ENCODE measurements around the gene UNC5B.
A peak's percentile ranks its signal among the peaks of the same experiment; 100 is the strongest.
"Not testable (repeated sequence)": the region's sequence is repeated elsewhere in the genome, so short reads cannot be mapped to it uniquely, and the experiment has no call there.

The UNC5B gene

DNA sequence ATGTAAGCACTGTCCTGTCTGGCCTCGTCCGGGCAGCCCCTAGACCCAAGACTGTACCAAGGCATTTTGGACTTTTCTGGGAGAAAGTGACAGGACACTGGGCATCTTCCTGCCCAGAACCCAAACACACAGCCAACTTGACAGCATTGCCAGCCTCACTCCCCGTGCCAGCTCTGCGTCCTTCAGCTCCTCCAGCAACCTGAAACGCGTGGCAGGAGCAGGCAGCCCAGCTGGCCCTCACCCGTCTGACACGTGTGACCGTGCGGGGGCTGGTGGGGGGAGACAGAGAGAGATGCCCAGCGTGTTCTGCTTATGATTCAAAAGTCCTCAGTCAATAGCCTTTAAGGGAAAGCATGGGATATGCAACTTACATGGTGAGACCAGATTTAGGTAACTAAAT is 56.4 kb downstream of the UNC5B start:
- DNase-seq (ENCODE audit: low spot score) = no peak

DNA sequence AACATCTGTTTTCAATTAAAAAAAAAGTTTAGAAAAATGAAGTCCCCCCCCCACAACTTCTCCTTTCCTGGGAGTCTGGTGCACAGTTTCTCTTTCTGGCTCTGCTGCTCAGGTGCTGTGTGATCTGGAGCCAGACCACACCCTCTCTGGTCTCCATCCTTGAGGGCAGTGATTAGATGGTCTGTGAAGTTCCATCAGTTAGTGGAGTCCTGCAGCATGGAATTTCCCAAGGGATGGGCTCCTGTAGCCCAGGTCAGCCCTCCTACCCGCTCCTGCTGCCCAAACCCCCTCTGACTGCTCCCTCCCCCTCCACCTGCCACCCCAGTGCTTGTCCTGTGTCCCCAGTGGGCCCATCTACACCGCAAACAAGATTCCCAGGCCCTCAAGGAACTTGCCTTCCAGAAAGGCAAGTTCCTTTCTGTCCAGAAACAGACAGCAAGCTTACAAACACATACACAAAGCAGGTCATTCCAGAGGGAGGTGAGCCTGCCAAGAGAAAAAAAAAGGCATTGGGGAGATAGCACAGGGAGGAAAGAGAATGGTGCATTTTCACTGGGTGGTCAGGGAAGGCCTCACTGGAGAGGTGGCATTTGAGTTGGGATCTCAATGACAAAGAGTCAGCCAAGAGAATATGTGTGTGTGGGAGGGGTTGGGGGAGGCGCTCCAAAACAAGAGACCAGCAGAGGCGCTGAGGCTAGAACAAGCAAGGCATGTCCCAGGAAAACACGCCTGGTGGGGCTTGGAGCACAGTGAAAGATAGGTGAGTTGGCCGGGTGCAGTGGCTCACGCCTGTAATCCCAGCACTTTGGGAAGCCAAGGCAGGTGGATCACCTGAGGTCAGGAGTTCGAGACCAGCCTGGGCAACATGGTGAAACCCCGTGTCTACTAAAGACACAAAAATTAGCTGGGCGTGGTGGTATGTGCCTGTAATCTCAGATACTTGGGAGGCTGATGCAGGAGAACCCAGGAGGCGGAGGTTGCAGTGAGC is 57.2 kb downstream of the UNC5B start:
- DNase-seq (ENCODE audit: low spot score) = no peak

DNA sequence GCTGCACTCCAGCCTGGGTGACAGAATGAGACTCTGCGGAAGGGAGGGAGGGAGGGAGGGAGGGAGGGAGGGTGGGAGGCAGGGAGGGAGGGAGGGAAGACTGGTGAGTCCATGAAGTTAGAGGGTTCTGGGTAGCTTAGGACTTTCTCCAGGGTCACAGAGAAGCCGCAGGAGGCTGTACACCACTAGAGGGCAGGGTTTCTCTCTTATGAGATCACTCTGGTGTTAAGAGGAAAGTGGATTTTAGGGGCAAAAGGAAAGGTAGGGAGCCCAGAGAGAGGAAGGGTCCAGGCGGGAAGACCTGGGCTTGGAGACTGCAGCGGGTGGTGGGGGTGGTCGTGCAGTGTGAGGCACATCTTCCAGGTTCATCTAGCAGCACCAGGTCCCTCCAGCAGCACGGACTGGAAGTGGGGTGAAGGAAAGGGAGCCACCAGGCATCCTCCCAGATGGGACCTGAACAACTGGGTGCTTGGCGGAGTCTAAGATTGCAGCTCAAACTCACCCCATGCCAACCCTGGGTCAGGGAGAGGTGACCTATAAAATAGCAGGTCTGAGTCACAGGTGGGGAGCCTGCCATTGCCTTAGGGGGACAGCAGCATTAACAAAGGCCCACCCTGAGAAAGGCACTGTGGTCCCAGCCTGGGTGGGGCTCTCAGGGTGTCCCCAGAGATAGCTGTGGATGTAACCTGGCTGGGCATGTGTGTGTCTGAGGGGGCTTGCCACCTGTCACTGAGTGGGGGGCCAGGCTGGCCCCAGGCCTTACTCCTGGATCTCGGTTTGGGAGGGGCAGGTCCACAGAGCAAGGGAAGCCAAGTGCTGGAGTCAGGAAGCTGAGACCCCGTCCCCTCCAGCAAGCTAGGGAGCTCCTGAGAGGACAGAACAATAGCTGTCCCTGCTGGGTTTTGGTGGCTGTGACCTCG is 58.2 kb downstream of the UNC5B start:
- DNase-seq (ENCODE audit: low spot score) = peak; percentile 10

DNA sequence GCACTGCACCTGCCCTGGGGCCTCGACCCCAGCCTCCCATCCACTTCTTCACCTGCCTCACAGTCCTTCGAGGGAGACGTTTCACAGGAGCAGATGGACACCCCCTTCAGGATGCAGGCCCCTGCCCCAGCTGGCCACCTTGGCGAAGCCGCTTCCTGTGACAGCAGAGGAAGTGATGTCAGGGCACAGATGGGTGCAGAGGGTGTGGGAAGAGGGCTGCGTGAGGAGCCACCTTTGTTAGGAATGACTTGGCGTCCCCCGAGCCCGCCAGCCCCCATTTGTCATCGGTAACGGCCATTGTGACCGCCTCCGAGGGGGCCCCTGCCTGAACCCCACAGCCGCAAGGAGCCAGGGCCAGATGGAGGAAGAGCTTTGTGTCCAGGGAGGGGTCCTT is 59.3 kb downstream of the UNC5B start:
- DNase-seq (ENCODE audit: low spot score) = no peak

DNA sequence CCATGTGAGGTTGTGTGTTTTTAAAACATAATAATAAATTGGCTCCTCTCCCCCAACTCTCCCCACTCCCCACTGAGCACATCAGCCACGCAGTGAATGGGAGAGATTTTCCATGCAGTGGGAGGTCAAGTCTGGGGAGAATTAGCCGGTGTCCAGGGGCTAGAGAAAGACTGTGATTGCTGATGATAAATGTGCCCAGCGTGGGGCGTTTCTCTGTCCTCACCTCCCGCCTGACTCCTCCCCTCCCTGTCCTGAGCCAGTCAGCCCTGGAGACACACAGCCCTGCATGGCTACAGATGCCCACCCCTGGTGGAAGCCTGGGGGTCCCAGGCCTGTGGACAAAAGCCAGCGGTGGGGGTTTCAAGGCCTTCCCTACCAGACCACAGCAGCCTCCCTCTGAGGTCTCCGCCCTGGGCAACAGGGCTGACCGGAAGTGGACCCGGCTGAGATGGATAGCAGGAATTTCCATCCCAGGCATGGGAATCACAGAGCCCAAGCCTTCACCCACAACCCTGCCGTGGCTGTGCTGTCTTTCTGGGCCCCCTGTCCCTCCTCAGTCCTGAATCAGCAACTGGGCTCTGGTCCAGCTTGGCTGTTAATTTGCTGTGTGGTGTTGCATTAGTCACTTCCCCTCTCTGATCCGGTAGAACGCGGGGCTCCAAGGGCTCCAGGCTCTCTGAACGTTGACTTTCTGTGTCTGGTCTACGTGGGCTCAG is 59.8 kb downstream of the UNC5B start:
- no peak for DNase-seq (ENCODE audit: low spot score)

DNA sequence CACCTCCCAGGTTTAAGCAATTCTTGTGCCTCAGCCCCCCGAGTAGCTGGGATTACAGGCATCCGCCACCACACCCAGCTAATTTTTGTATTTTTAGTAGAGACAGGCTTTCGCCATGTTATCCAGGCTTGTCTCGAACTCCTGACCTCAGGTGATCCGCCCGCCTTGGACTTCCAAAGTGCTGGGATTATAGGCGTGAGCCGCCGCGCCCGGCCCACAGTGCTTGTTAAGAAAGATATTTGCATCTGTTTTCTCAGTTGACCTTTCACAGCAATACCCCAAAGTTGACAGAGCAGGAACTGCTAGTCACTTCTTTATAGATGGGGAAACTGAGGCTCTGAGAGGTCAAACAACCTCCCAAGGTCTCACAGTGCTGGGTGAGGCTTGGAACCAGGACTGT is 60.6 kb downstream of the UNC5B start:
- not testable (repeated sequence) for DNase-seq (ENCODE audit: low spot score)

DNA sequence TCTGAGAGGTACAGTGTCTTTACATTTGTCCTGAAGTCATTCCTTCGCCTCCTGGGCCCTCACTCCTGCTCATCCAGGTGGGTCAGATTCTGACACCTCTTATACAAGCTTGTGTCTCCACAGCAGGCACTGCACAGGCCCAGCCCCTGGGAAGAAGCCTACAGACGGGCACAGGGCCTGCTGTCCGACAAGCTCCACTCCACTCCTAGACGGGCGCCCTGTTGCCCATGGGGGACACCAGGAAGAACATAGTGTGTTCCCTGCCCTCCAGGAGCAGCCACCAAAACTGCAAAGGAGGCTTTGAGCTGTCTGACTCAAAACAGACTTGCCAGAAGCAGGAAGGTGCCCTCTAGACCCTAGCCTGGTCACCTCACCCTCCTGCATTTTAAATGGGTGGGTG is 61.1 kb downstream of the UNC5B start:
- no peak for DNase-seq (ENCODE audit: low spot score)

DNA sequence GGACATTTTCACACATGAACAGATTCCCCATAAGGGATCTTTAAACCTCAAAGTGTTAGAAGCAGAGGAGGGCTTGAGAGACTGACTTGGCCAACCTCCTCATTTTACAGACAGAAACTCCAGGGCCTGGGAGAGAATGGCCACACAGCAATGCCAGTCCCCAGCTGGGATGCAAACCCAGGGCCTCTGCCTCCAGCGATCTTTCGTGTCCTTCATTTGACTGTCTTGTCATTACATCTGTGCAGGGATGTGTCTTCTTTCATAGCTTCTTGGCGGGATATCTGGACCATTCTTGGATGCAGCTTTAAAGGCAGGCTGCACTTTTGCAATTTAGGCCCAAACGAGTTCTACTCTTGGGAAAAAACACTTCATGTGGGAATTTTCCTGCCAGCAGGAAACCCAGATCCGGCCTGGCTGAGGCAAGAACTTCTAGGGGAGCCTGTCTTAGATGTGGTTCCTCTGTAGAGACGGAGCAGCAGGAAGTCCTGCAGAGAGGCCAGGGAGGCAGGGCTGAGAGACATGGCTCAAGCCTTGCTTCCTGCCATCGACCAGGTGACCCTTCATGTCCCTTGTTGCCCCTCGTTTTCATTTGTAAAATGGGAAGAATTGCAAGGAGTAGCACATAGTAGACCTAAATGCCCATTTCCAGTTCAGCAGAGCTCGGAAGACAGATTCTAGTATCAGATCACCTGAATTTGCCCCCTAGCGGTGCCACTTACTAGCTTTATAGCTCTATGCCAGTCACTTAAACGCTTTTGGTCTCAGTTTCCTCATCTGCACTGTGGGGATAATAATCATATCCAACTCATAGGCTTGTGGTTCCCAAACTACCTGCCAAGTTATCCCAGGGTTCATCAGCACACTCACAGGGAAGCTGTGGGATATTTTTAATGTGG is 62.8 kb downstream of the UNC5B start:
- DNase-seq (ENCODE audit: low spot score) = no peak

DNA sequence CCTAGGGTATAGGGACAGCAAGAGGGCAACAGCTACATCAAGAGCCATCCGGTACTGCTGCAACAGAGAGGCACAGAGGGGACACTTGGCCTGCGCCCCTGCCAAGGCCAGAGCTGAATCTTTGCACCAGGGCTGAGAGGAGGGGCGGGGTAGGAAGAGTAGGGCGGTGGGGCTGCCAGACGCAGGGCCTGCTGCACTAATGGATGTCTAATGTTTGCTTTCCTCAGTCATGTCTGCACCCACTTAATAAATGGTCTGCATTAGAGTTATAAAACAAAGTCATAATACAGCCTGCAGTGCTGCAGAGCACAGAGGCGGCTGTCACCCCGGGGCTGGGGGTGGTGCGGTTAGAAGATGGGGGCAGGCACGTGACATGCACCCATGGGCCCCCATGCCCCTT is 64.5 kb downstream of the UNC5B start:
- DNase-seq (ENCODE audit: low spot score) = no peak

DNA sequence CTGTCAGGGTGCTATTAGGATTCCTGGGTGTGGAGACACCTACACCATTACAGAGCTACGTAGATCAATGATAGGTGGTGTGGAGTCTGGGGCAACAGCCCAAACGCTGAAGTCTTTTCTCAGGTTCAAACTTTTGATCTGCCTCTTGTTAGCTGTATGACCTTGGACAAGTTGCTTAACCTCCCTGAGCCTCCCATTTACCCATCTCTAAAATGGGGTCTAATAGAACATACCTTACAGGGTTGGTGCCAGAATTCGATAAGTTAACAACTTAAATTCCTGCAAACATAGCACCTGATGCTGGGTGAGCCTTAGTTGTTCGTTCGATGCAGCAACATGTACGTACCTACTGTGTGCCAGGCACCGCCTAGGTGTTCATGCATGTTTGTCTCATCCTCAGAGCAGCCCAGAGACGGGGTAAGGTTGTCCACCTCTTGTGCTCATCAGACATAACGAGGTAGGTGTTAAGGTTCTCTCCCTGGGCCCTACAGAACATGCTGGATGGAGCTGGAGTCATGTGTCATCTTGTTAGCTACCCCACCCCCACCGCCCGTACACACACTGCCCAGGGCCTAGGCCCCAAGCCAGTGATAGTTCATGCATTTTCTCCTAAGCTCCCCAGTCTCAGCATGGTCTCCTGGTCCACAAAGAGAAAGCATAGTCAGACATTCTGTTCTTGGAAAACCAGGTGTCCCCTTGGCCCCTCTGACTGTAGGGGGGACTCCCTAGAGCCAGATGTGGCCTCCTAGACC is 65.7 kb downstream of the UNC5B start:
- DNase-seq (ENCODE audit: low spot score) = no peak

DNA sequence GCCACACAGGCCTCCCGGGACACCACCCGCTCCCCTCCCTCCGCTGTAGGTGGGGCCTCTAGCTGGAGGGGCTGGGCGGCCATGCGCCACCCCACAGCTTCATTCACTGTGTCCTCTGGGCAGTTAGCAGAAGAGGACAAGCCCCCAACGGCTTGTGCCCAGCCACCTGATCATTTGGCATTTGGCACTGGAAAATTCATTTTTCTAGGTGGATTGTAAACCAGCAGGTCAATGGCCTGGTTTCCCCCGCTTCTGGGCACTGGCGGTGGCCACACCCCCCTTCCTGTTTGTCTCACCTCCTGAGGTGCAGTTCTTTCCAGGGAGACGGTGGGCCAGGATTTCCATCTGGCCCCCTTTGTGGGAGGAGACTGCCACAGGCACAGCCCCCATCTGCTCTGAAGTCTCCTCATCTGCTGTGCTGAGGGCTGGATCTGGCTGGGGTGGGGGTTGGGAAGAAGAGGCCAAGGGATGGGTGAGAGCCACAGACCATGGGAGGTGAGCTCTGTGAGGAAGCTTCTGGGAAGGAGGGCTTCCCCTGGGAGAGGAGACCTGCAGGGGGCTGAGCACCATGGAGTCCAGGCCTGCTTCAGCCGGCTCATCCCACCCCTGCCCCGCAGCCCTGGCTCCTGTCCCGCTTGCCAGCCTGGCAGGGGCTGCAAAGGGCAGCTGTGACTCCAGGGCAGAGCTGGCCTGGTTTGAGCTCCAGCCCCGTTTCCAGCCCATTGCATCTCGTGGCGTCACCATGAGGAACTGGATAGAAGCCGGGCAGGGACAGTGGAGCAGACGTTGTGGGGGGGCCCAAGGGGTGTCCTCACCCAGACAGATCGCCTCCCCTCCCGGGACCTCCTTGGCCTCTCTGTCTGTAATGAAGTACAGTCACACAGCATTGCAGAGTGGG is 66.6 kb downstream of the UNC5B start:
- DNase-seq (ENCODE audit: low spot score) = no peak

DNA sequence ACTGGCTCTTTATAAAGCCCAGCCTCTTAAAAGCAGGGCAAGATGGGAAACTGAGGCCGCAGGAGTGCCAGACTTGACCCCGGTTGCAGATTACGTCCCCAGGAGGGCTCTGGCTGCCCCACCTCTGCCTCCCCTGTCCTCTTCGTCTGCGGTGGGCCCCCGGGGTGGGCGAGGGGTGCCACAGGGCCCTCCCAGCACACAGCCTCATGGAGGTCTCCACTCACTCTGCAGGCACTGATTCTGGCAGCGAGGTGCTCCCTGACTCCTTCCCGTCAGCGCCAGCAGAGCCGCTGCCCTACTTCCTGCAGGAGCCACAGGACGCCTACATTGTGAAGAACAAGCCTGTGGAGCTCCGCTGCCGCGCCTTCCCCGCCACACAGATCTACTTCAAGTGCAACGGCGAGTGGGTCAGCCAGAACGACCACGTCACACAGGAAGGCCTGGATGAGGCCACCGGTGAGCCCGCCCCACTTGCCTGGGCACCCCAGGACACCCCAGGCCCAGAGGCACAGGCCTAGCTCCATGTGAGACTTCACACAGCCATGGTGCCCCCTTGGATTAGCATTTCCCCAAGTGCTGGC is 67.3 kb downstream of the UNC5B start:
- no peak for DNase-seq (ENCODE audit: low spot score)

DNA sequence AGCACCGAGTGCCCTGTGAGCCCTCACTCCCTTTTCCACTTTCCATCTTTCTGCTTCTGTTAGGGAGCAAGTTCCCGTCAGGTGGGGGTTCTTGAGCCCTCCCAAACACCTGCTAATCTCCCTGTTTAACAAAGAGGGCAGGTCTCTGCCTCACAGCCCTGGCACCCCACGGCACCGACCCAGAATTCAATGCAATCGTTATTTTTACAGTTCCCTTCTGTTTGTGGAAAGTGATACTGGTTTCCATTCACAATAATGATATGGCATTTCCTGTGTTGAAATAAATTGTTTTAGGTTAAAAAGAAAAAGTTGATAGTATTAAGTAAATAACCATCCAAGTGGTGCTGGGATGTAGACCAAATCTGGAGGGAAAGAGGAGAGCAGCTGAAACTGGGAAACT is 67.8 kb downstream of the UNC5B start:
- no peak for DNase-seq (ENCODE audit: low spot score)

DNA sequence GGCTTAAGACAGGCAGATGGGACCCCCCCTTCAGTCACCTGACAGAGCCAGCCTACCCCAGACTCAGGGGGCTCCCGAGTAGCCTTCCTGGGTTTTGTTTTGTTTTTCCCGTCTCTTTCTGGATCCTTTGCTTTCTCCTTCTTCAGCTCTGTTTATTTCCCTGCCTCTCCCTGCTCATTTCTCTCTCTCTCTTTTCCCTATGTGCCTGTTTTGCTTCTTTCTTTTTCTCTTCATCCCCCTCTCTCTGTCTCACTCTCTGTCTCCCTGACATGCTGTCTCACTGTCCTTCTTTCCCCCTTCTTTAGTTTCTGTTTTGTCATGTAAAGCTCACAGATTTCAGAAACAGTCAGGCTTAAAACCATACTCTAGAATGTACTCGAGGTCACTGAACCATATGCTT is 68.5 kb downstream of the UNC5B start:
- no peak for DNase-seq (ENCODE audit: low spot score)

DNA sequence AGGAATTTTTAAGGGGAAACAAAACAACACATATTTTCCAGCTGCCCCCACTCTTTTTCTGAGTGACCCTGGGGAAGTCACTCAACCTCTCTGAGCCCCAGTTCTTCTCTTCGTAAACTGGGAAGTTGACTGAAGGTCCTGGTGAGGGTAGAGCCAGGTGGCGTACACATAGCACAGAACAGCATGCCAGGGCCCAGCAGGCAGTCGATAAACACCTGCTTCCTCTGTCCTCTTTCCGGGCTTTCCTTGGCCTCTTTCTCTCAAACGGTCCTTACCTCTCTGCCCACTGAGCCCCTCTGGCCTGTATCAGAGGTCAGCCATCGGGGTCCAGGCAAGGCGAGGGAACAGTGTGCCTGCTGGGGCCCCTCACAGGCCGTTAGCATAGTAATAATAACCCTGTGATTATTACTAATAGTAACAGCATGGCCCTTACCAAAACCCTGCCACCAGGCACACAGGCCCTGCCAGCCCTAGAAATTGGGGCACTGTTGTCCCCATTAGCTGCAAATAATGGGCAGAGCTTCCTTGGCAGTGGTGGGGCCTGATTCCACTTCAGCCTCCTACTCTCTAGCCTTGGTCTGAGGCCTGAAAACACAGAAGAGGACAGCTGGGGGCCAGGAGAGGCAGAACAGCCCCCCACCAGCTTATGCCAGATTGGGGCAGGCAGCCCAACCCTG is 69.4 kb downstream of the UNC5B start:
- no peak for DNase-seq (ENCODE audit: low spot score)

DNA sequence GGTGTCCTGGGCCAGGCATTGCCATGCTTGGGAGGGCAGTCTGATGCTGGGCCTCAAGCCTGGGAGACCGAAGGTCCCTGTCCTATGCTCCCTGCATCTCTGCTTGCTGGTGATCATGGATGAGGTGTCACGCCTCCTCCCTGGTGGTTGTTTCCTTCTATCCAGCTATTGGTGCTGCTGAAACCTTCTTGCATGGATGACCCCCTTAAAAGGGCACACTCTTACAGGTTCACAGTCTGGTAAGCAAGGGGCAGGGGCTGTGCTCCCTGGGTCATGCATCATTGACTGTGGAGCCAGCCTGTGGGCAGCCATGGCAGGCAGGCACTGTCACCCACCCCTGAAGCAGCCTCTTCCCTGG is 69.9 kb downstream of the UNC5B start:
- DNase-seq (ENCODE audit: low spot score) = no peak

DNA sequence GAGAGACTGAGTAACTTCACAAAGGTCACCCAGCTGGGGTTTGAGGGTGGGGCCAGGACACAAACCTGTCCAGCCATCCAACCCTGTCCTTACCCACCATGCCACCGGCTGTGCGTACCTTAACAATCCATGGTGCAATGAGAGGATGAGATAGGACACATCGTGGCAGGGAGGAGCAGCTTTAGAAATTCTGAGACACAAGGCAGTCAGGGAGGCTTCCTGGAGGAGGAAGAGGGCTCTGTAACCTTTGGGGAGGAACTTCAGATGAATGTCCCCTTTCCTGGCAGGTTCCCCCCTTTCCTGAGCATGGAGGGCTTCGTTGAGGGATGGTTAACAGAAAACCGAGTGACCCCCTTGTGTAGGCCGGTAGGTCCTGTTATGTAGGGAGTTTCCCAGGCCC is 71.0 kb downstream of the UNC5B start:
- DNase-seq (ENCODE audit: low spot score) = no peak

DNA sequence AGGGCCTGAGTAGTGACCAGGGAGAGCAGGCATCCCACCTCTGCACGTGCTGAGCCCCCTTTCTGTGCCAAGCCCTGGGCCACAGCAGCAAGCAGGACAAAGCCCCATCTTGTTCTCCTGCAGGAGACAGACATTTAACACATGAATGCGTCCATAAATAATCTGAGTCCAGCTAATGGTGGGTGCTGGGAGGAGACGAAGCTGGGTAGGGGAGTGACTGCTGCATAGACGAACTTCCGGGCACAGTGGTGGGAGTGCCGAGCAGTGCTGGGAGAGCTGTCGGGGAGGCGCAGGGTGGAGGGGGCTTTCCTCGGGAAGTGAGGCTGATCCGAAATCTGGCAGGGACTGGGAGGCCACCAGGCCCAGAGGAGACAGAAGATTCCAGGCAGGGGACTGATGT is 71.5 kb downstream of the UNC5B start:
- no peak for DNase-seq (ENCODE audit: low spot score)

Measured in CD4-positive, alpha-beta T cell treated with Interleukin-2 at 100 ng/mL for 4 hours (primary cell).